ENCODE results near the gene MAFG. TPM values are rescaled to one million over a fixed set of nuclear protein-coding genes. Genes with fewer than 3 reads are reported as not detected.

Gene MAFG
- total and polyA plus RNA-seq, 2 of the 13 experiments (the other 11 are each of a cell fraction or from before 2014, with no cell fraction given) = 14.5 to 20.0 TPM

GRCh38 chr17:81934850-81935708 is 7.5 kb upstream of the MAFG start (continued):
- TF ChIP-seq, protein P1, sequence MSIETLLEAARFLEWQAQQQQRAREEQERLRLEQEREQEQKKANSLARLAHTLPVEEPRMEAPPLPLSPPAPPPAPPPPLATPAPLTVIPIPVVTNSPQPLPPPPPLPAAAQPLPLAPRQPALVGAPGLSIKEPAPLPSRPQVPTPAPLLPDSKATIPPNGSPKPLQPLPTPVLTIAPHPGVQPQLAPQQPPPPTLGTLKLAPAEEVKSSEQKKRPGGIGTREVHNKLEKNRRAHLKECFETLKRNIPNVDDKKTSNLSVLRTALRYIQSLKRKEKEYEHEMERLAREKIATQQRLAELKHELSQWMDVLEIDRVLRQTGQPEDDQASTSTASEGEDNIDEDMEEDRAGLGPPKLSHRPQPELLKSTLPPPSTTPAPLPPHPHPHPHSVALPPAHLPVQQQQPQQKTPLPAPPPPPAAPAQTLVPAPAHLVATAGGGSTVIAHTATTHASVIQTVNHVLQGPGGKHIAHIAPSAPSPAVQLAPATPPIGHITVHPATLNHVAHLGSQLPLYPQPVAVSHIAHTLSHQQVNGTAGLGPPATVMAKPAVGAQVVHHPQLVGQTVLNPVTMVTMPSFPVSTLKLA (IDR thresholded peaks at IDR 0.05) = no peak
- TF ChIP-seq ZFX (CRISPR knock-in tag; IDR thresholded peaks at IDR 0.05; ENCODE audit: low read depth) (0 out of 2 replicates have a peak, but pooled peaks have one; percentile 26), IRF2 (CRISPR knock-in tag; IDR thresholded peaks at IDR 0.05) (no peak), ATF6 (CRISPR knock-in tag; conservative IDR thresholded peaks at IDR 0.05) (no peak), HNF1A (IDR thresholded peaks at IDR 0.05; ENCODE audit: low read depth) (no peak), HNF1A (CRISPR knock-in tag; IDR thresholded peaks at IDR 0.05; ENCODE audit: borderline replicate concordance) (0 out of 2 replicates have a peak, but pooled peaks have one; percentile 13), ZNF598 (CRISPR knock-in tag; IDR thresholded peaks at IDR 0.05; ENCODE audit: borderline replicate concordance) (no peak), ZFP41 (CRISPR knock-in tag; IDR thresholded peaks at IDR 0.05; ENCODE audit: borderline replicate concordance) (no peak), ZNF276 (CRISPR knock-in tag; IDR thresholded peaks at IDR 0.05; ENCODE audit: low read depth) (0 out of 2 replicates have a peak, but pooled peaks have one; percentile 54), ZNF350 (CRISPR knock-in tag; IDR thresholded peaks at IDR 0.05; ENCODE audit: borderline replicate concordance, low read depth) (no peak), CENPT (CRISPR knock-in tag; IDR thresholded peaks at IDR 0.05; ENCODE audit: low read depth) (no peak), MIER2 (CRISPR knock-in tag; IDR thresholded peaks at IDR 0.05) (no peak), POLR2A (IDR thresholded peaks at IDR 0.05; ENCODE audit: insufficient read depth in 1 of 2, low read depth in 2 of 2, low read length in 2 of 2) (no peak), CBFB (CRISPR knock-in tag; IDR thresholded peaks at IDR 0.05) (no peak), FLYWCH1 (CRISPR knock-in tag; IDR thresholded peaks at IDR 0.05) (no peak), HNRNPK (IDR thresholded peaks at IDR 0.05; ENCODE audit: low read depth, low read length, poor library complexity, severe bottlenecking) (no peak)
- TF ChIP-seq, protein P2, sequence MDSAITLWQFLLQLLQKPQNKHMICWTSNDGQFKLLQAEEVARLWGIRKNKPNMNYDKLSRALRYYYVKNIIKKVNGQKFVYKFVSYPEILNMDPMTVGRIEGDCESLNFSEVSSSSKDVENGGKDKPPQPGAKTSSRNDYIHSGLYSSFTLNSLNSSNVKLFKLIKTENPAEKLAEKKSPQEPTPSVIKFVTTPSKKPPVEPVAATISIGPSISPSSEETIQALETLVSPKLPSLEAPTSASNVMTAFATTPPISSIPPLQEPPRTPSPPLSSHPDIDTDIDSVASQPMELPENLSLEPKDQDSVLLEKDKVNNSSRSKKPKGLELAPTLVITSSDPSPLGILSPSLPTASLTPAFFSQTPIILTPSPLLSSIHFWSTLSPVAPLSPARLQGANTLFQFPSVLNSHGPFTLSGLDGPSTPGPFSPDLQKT (CRISPR knock-in tag; IDR thresholded peaks at IDR 0.05; ENCODE audit: borderline replicate concordance) = no peak

Data from HepG2 (cell line).